Neural cell (in vitro differentiated cells): ENCODE data around the gene ADK. TPM values are rescaled to one million over a fixed set of nuclear protein-coding genes. Genes with fewer than 3 reads are reported as not detected.
A peak's percentile ranks its signal among the peaks of the same experiment; 100 is the strongest.

Experiments
- H2AFZ ChIP-seq: fragments of 200-600, 300-800 bp; sonication (generic), shearing (Covaris generic); 2 replicates; pipeline ENCODE4 v1.6.0; 2014; ENCODE audit warnings: low read depth, mild to moderate bottlenecking, antibody characterized with exemption, low read length, moderate library complexity
- H3F3A ChIP-seq: fragments of 200-600 bp; shearing (Covaris generic); 2 replicates; pipeline ENCODE4 v1.6.1; 2016; ENCODE audit warnings: mild to moderate bottlenecking, moderate library complexity, mixed read lengths, antibody characterized with exemption, low read length; ENCODE audit not compliant: insufficient read depth, poor library complexity, severe bottlenecking
- H3K27ac ChIP-seq: fragments of 200-600, 300-800 bp; sonication (generic), shearing (Covaris generic); 2 replicates; pipeline ENCODE4 v1.5.1; 2014; ENCODE audit warnings: mild to moderate bottlenecking, low read length, moderate library complexity
- H3K27me3 ChIP-seq: fragments of 300-800, 200-600 bp; sonication (generic), shearing (Covaris generic); 2 replicates; pipeline ENCODE4 v1.6.0; 2014; ENCODE audit warnings: mild to moderate bottlenecking, low read depth, low read length, moderate library complexity; ENCODE audit not compliant: insufficient read depth
- H3K36me3 ChIP-seq: fragments of 300-800, 200-600 bp; sonication (generic), shearing (Covaris generic); 2 replicates; pipeline ENCODE4 v1.5.1; 2014; ENCODE audit warnings: mild to moderate bottlenecking, antibody characterized with exemption, low read length, moderate library complexity; ENCODE audit not compliant: insufficient read depth
- H3K4me2 ChIP-seq: fragments of 300-800, 200-600 bp; sonication (generic), shearing (Covaris generic); 2 replicates; pipeline ENCODE4 v1.6.0; 2014; ENCODE audit warnings: mild to moderate bottlenecking, low read length
- H3K4me3 ChIP-seq: fragments of 300-800, 200-600 bp; sonication (generic), shearing (Covaris generic); 2 replicates; pipeline ENCODE4 v1.5.1; 2014; ENCODE audit warnings: mild to moderate bottlenecking, low read length, moderate library complexity
- H3K79me2 ChIP-seq: fragments of 200-600 bp; shearing (Covaris generic); replicated peaks from 2 replicates; pipeline ENCODE4 v1.6.0; 2014; ENCODE audit warnings: mild to moderate bottlenecking, low read length, moderate library complexity; ENCODE audit not compliant: insufficient read depth
- H3K9ac ChIP-seq: fragments of 300-800, 200-600 bp; sonication (generic), shearing (Covaris generic); 2 replicates; pipeline ENCODE4 v1.6.1; 2016; ENCODE audit warnings: mild to moderate bottlenecking, low read length, mixed read lengths
- H3K9me2 ChIP-seq: fragments of 200-600 bp; shearing (Covaris generic); 2 replicates; pipeline ENCODE4 v1.6.1; 2016; ENCODE audit warnings: mild to moderate bottlenecking, low read length, mixed read lengths; ENCODE audit not compliant: insufficient read depth
- H3K9me3 ChIP-seq: fragments of 200-600, 300-800 bp; sonication (generic), shearing (Covaris generic); 2 replicates; pipeline ENCODE4 v1.6.1; 2016; ENCODE audit warnings: mild to moderate bottlenecking, mixed run types, low read length, moderate library complexity, mixed read lengths
- H4K20me1 ChIP-seq: fragments of 200-600 bp; shearing (Covaris generic); 2 replicates; pipeline ENCODE4 v1.6.1; 2016; ENCODE audit warnings: mild to moderate bottlenecking, mixed run types; ENCODE audit not compliant: insufficient read depth
- EP300 ChIP-seq: fragments of 450-650 bp; conservative IDR thresholded peaks from 2 replicates; pipeline ENCODE4 v1.6.1; 2014; ENCODE audit warnings: antibody characterized with exemption, mild to moderate bottlenecking, moderate library complexity; ENCODE audit not compliant: poor library complexity, severe bottlenecking
- EZH2 ChIP-seq: fragments of 200-600, 300-800 bp; shearing (Covaris generic), sonication (generic); IDR thresholded peaks from 2 replicates; pipeline ENCODE4 v1.6.1; 2014; ENCODE audit warnings: antibody characterized with exemption, low read length, borderline replicate concordance, mild to moderate bottlenecking; ENCODE audit not compliant: insufficient read depth, poor library complexity, severe bottlenecking
- MXI1 ChIP-seq: fragments of 450-650 bp; conservative IDR thresholded peaks from 2 replicates; pipeline ENCODE4 v1.6.1; 2014; ENCODE audit warnings: antibody characterized with exemption, mild to moderate bottlenecking; ENCODE audit not compliant: poor library complexity, severe bottlenecking
- POLR2AphosphoS5 ChIP-seq: IDR thresholded peaks from 2 replicates; pipeline ENCODE4 v1.6.1; 2012
- RAD21 ChIP-seq: fragments of 450-650 bp; conservative IDR thresholded peaks from 2 replicates; pipeline ENCODE4 v1.6.1; 2014; ENCODE audit warnings: antibody characterized with exemption, mild to moderate bottlenecking, moderate library complexity
- SMC3 ChIP-seq: fragments of 450-650 bp; conservative IDR thresholded peaks from 2 replicates; pipeline ENCODE4 v1.6.1; 2014; ENCODE audit warnings: antibody characterized with exemption, mild to moderate bottlenecking, moderate library complexity; ENCODE audit not compliant: poor library complexity
- TAF1 ChIP-seq: IDR thresholded peaks from 2 replicates; pipeline ENCODE4 v1.6.1; 2012; ENCODE audit warnings: low read depth
- polyA plus RNA-seq: library from polyadenylated mRNA; depleted of rRNA; stranded (reverse); fragments of >200 nt; gene quantifications from 2 replicates; pipeline ENCODE4 v1.2.3, GENCODE V29; 2014
- TF ChIP-seq, protein P1 (sequence below): fragments of 450-650 bp; IDR thresholded peaks from 2 replicates; pipeline ENCODE4 v1.5.1; 2014; ENCODE audit warnings: antibody characterized with exemption, mild to moderate bottlenecking, moderate library complexity; ENCODE audit not compliant: poor library complexity, severe bottlenecking
- TF ChIP-seq, protein P2 (sequence below): IDR thresholded peaks from 2 replicates; pipeline ENCODE4 v1.6.1; 2012; ENCODE audit warnings: borderline replicate concordance

Gene ADK
- polyA plus RNA-seq, 1 donor from 2014 or later = 19.5 TPM

DNA sequence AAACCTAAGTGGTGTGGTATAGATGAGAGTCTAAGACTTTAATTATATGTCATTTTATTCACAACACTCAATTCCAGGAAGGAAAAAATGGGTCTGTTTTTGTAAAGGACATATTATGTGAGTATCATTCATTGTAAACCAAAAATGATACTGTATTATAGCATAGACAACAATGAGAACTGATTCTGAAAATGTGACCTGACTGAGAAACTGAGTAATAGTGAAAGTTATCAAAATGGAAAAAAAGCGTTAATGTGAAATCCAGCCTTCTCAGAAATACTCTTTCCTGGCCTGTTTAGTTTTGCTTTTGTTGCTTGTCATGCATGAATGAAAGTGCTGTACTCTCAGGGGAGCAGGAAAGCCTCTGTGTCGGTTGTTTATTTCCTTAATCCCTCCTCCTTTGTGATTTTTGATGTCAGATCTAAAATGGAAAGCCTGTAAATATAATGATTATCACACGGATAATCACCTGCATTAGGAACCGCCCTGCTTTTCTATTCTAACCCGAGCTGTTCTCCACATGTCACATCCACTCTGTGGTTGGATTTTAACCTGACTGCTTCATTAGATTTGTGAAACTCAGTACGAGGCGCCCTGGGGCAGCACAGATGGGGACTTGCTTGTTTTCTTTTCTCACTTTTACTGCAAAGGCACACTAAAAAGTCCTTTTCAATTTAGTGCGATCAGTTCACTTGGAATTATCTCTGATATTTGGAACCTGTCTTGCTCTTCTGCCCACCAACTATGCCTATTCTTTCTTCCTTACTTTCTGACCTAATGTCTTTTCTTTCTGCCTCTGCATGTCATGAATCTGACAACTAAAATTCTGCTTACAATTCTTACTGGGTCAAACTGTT is 434.4 kb downstream of the ADK start:
- peak; percentile 32 for TF ChIP-seq SMC3
- TF ChIP-seq TAF1 = no peak
- TF ChIP-seq, protein P1, sequence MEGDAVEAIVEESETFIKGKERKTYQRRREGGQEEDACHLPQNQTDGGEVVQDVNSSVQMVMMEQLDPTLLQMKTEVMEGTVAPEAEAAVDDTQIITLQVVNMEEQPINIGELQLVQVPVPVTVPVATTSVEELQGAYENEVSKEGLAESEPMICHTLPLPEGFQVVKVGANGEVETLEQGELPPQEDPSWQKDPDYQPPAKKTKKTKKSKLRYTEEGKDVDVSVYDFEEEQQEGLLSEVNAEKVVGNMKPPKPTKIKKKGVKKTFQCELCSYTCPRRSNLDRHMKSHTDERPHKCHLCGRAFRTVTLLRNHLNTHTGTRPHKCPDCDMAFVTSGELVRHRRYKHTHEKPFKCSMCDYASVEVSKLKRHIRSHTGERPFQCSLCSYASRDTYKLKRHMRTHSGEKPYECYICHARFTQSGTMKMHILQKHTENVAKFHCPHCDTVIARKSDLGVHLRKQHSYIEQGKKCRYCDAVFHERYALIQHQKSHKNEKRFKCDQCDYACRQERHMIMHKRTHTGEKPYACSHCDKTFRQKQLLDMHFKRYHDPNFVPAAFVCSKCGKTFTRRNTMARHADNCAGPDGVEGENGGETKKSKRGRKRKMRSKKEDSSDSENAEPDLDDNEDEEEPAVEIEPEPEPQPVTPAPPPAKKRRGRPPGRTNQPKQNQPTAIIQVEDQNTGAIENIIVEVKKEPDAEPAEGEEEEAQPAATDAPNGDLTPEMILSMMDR = no peak
- peak; percentile 31 for TF ChIP-seq RAD21
- peak; percentile 72 for TF ChIP-seq POLR2AphosphoS5
- TF ChIP-seq EP300 = peak; percentile 55
- TF ChIP-seq, protein P2, sequence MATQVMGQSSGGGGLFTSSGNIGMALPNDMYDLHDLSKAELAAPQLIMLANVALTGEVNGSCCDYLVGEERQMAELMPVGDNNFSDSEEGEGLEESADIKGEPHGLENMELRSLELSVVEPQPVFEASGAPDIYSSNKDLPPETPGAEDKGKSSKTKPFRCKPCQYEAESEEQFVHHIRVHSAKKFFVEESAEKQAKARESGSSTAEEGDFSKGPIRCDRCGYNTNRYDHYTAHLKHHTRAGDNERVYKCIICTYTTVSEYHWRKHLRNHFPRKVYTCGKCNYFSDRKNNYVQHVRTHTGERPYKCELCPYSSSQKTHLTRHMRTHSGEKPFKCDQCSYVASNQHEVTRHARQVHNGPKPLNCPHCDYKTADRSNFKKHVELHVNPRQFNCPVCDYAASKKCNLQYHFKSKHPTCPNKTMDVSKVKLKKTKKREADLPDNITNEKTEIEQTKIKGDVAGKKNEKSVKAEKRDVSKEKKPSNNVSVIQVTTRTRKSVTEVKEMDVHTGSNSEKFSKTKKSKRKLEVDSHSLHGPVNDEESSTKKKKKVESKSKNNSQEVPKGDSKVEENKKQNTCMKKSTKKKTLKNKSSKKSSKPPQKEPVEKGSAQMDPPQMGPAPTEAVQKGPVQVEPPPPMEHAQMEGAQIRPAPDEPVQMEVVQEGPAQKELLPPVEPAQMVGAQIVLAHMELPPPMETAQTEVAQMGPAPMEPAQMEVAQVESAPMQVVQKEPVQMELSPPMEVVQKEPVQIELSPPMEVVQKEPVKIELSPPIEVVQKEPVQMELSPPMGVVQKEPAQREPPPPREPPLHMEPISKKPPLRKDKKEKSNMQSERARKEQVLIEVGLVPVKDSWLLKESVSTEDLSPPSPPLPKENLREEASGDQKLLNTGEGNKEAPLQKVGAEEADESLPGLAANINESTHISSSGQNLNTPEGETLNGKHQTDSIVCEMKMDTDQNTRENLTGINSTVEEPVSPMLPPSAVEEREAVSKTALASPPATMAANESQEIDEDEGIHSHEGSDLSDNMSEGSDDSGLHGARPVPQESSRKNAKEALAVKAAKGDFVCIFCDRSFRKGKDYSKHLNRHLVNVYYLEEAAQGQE = peak; percentile 60
- TF ChIP-seq EZH2 = no peak
- no peak for TF ChIP-seq MXI1
- Histone ChIP-seq H3K9ac (peak overlapping the region; percentile 58), H2AFZ (peak overlapping the region; percentile 25), H3K4me2 (peak overlapping the region; percentile 61), H3K27me3 (no peaks in the 10 kb centered on the region), H3K79me2 (no peaks in the 10 kb centered on the region), H3K27ac (peak overlapping the region; percentile 88), H3K9me2 (no peaks in the 10 kb centered on the region), H3F3A (peaks cover 13% of the 10 kb centered on the region), H4K20me1 (no peaks in the 10 kb centered on the region), H3K4me3 (peak overlapping the region; percentile 51), H3K9me3 (no peaks in the 10 kb centered on the region), H3K36me3 (no peaks in the 10 kb centered on the region)

DNA sequence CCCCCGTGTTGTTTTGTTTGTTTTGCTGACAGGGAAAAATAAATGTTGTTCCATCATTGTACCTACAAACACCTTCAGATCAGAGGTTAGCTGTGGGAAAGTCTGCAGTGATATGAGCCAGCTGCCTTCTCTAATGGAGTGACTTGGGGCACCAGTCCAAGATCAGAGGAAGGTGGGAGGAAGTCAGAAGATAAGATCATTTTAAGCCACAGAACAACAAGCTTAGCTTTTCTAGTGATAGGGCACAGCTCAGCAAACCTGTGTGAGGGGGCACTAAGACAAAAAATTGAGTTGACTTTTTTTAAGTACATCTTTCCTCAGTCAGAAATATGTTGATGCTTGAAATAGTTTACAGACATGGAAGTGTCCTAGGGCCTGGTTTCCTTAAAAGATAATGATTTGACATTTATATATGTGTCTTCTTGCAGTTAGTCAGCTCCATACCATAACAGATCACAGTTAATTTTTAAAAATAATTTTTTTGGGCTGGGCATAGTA is 435.1 kb downstream of the ADK start:
- Histone ChIP-seq H3K36me3 (no peaks in the 10 kb centered on the region), H3K9me3 (no peaks in the 10 kb centered on the region), H2AFZ (peak overlapping the region; percentile 25), H3K4me2 (peak overlapping the region; percentile 61), H3K4me3 (peak overlapping the region; percentile 51), H3K79me2 (no peaks in the 10 kb centered on the region), H3K27me3 (no peaks in the 10 kb centered on the region), H3K9me2 (no peaks in the 10 kb centered on the region), H3K9ac (peak overlapping the region; percentile 58), H4K20me1 (no peaks in the 10 kb centered on the region), H3F3A (peaks cover 13% of the 10 kb centered on the region), H3K27ac (peak overlapping the region; percentile 88)
- TF ChIP-seq EP300 (no peak), TAF1 (no peak), POLR2AphosphoS5 (no peak), SMC3 (no peak), MXI1 (no peak), EZH2 (no peak), RAD21 (no peak)
- TF ChIP-seq, protein P1 = no peak
- TF ChIP-seq, protein P2 = no peak
